NCI-H345 treated with DMSO at 0.1 percent for 48 hours (cell line): Measurements from ENCODE around the gene GABRB1.
"Not testable (repeated sequence)": the region's sequence is repeated elsewhere in the genome, so short reads cannot be mapped to it uniquely, and the experiment has no call there.

ENCODE experiments used
- DNase-seq: peaks from one replicate; lab custom pipeline; 2025; ENCODE audit not compliant: unreplicated experiment; lab: John Stamatoyannopoulos, UW

Gene GABRB1

DNA sequence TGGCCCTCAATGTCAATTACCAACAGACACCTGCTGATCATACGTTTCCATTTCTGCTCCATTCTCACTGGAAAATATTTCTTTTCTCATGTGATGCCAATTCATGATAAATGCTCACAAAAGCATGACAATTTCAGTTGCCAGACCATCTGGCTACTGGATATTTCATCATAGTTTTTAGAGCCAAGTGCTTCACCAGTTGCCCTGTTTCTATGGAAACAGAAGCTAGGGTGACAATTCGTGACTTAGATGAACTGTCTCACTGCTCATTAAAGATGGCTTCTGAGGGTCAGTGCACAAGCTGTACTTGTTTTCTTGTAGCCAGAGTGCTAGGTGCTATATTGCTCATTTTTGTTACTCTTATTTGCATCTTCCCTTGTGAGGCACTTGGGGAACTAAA lies 247.3 kb downstream of the GABRB1 start:
- no peak for DNase-seq

DNA sequence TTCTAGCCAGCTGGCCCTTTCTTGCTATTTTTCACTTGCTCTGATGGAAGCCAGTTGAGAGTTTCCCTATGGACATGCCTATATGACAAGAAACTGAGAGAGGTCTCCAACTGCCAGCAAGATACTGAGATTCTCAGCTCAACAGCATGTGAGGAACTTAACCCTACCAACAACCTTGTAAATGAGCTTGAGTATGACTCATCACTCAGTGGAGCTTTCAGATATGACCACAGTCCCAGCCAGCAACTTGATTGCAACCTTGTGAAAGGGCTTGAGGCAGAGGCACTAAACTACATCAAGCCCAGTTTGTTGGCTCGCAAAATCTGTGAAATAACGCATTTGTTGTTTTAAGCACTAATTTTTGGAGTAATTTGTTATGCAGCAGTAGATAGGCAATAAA lies 256.4 kb downstream of the GABRB1 start:
- DNase-seq: no peak

DNA sequence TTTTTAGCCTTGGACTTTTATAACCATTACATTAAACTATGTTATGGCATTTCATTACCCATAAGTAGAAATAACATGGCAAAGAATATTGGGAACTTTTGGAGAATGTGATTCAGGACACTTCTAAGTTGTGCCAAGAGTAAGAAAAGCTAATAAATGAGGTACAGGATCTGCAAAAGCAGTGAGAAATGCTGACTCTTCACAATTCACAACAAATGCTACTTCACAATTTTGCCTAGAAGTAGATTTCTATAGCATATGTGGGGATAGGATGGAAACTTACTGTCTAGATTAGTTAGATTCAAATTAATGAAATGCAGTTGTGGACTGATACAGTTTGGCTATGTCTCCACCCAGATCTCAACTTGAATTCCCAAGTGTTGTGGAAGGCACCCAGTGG lies 258.4 kb downstream of the GABRB1 start:
- DNase-seq: no peak

DNA sequence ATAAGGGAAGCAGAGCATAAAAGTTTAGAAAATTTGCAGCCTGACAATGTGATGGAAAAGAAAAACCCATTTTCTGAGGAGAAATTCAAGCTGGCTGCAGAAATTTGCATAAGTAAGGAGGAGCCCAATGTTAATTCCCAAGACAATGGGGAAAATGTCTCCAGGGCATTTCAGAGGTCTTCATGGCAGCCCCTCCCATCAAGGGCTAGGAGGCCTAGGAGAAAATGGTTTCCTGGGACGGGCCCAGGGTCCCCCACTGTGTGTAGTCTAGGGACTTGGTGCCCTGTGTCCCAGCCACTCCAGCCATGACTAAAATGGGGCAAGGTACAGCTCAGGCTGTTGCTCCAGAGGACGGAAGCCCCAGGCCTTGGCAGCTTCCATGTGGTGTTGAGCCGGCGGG lies 259.5 kb downstream of the GABRB1 start:
- not testable (repeated sequence) for DNase-seq

DNA sequence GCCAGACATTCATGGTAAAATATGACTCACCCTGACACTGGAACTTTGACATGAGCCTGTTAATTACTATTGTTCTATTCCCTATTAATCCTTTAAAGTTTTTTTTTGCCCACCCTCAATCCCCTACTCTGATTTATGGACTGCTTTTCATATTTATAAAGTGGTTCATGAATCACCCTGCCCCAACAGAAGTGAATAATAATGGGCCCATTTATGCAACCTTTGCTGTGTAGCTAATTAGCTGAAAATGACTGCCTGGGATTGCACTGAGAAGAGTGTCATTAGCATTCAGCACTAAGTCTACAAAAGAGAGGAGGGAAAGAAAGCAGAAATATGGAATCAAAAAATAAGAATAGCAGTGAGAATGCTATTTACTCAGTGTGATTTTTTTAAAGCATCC lies 277.8 kb downstream of the GABRB1 start:
- DNase-seq: no peak

DNA sequence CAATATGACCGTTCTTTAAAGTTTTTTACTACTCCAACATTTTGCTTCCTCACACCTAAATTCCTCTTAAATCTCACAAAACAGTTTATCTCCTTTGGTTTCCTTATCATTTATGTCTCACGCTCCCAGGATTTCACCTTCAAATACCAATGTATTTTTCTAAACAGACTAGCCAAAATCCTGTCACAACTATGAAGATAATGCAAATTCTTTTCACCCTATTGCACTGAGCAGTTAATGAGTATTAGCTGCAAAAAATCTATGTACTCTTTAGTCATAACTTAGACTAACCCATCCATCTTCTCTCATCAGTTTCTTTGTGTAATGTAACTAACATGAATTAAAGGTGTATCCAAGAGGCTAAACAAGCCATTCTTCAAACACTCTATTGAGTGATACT lies 280.8 kb downstream of the GABRB1 start:
- no peak for DNase-seq

DNA sequence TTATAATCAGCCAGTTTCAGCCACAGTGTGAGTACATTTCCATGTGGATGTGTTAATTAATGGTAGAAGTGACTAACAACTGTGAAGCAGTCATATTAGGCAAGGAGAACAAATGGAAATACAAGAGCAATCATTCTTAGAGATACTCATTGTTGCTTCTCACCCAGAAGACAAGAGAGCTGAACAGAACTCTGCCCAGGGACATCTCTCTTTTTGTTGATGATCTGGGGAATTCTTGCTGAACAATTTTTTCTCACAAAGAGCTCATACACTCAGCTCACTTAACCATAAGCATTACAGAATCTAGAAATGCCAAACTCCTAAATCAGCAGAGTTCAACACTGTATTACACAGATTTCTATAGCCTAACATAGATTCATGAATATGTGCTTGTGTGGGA lies 282.0 kb downstream of the GABRB1 start:
- no peak for DNase-seq

DNA sequence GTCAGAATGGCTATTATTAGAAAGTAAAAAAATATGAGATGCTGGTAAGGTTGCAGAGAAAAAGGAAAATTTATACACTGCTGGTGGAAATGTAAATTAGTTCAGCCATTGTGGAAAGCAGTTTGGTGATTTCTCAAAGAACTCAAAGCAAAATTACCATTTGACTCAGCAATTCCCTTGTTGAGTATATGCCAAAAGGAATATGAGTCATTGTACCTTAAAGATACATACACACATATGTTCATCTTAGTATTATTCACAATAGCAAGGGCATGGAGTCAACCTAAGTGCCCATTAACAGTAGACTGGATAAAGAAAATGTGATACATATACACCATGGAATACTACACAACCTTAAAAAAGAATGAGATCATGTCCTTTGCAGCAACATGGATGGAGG lies 284.0 kb downstream of the GABRB1 start:
- no peak for DNase-seq

DNA sequence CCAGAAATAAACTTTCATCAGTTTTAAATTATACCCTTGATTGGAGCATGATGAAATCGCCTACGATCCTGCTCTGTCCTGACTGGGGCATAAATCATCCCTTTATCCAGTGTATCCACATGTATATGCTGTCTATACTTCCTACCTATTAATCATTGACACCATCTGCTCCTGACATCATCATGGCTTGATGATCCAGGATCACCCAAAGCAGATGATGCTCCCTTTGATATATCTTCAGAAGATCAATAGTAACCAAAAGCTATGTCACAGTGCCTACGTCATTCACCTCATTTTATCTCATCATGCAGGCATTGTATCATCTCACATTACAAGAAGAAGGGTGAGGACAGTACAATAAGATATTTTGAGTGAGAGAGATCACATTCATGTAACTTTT lies 294.7 kb downstream of the GABRB1 start:
- DNase-seq: no peak

DNA sequence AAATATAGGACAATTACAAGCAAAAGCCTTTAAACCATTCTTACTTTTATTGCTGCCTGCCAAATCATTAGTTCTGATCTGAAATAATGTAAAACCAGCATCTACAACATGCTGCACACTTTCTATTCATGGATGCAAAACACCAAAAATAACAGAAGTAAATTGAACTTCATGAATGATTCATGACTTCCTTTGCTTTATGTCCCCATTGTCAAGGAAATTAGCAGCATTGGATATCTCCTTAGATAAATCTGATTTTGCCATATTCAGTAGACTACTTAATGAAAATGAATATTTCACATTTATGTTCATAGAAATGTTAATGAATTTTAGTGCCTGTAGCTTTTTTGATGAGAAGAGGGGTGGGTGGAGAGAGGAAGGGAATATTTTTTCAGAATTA lies 299.5 kb downstream of the GABRB1 start:
- DNase-seq: no peak

DNA sequence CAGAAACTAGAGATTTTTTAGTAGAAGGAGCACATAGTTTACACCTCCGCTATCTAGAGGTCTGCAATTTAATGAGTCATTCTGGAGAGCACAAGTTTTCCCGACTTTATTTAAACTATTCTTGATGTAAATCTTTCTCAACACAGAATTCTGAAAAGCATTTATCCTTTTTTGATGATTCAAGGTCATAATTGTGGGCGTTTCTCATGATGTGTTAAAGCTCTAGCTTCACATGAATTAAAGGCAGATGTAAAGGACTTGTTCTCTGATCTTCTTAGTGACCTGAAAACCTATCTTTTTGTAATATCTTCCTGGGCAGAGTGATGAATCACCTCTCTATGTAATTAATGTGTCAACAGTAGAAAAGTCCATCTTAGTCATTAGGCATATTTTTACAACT lies 303.3 kb downstream of the GABRB1 start:
- no peak for DNase-seq

DNA sequence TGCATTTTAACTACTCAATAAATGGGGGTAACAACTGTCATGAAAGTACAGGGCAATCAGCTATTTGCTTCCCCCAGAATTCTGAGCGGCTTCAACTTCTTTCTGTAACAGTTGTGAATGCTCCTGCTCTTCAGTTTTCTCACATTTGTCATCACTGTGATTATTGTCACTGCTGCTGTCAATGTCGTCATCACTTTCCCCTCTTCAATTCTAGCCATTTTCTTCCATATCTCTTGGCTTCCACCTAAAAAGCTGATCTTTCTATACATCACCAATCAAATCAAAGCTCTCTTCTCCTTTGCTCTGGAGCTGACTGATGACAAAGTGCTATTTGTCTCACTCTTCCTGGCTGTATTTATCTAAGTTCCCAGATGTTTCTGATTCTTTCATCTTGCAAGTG lies 306.5 kb downstream of the GABRB1 start:
- DNase-seq: no peak

DNA sequence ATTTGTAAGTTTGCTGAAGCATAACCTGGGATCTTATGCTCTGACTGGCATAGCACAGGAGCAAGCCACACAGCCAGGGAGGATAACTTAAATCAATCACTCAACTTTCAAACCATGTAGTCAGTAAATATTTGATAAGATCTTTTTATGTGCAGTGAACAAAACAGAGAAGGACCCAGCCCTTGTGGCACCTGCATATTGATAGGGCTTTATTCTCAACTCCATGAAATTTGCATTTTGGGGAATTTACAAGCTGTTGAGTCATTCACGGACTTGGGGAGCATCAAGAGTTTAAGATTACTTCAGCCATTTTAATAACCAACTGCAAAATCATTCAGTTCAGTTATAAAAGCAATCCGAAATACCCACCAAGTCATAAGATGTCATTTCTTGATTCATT lies 309.5 kb downstream of the GABRB1 start:
- DNase-seq: no peak

DNA sequence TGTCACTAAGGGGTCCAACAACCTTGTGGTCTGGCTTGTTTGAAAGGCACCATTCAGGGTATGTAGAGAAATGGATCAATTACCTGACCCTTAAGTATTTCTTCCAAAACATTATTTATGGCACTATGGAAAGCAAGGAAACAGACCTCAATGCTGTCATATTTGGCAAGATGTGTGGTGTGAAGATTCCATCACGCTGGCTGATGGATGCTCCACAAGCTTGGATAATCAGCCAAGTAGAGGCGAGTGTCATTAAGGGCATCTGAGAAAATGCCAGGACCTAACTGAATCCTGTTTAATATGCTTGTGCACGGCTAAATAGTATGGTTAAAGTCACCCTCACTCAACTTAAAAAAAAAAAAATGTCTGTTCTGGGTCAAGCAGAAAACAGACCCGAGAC lies 311.4 kb downstream of the GABRB1 start:
- DNase-seq: no peak

DNA sequence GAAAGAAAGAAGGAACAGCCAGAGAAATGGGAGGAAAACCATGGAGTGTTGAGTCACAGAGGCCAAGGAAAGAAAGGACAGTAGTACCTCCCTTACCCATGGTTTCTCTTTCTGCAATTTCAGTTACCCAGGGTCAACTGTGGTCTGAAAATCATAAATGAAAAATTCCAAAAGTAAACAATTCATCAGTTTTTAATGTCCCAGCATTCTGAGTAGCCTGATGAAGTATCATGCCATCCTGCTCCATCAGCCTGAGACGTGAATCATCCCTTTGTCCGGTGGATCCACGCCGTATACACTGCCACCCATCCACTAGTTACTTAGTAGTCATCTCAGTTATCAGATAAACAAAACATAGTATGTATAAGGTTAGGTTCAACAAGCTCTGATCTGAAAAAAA lies 318.0 kb downstream of the GABRB1 start:
- DNase-seq: no peak

DNA sequence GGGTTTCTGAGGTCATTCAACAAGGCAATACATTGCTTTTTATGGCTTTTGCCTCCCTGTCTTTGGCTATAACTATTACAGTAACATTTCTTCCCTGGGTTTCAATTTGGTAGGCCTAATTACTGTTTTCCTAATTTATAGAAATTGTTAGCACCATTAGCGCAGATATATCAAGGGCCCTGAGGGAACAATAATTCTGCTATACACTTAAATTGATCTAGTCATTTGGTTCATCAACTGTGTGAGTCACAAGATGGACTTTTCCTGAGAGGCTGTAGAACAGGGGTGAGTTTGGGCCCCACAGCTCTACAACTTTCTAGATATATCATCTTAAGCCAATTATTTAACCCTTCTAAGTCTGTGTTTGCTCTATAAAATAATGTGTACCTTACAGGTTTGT lies 324.2 kb downstream of the GABRB1 start:
- no peak for DNase-seq

DNA sequence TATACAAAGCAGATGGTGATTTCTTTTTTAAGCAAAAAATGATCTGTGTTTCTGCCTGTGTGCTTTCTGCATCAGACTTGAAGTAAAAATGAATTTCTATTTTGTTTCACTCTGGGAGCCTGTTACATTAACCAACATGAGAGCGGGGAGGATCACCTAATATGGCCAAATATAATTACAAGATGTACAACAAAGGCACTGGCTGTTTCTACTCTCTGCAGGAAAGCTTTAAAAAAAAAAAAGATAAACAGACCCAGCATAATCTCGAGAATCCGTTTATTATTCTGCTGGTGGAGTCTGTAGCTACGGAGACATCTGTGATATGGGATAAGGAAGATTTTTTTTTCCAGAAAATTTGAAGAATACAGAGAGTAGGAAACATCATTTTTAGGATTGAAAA lies 328.5 kb downstream of the GABRB1 start:
- no peak for DNase-seq

DNA sequence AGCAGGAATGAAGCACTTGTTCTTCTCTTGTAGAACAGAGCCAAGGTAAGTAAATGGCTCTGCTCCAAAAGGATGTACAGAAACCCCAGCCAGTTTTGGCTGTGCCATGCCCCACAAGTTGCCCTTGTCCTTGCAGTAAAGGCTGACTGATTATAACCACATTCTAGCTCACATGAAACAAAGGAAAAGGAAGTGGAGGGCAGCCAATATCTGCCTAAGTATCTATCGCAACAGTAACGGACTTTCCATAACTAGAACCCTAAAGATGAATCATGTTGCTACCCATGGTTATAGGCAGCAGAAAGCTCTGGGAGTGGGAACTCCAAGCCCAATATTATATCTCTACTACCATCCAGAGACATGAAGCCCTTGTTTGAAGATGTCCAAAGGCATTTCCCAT lies 336.4 kb downstream of the GABRB1 start:
- no peak for DNase-seq

DNA sequence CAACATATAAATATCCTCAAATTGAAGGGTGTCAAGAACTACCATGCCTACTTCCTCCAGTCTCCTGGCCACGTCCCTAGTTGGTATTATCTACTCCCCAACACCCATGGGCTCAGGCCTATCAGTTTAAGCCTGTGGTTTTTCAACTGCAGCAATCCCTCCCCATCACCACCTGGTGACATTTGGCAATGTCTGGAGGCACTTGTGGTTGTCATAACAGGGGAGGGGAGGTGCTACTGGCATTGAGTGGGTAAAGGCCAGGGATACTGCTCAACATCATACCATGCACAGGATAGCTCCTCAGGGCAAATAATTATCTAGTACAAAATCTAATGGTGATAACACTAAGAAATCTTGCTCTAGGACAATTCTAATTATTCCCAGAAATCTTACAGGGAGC lies 336.8 kb downstream of the GABRB1 start:
- no peak for DNase-seq

DNA sequence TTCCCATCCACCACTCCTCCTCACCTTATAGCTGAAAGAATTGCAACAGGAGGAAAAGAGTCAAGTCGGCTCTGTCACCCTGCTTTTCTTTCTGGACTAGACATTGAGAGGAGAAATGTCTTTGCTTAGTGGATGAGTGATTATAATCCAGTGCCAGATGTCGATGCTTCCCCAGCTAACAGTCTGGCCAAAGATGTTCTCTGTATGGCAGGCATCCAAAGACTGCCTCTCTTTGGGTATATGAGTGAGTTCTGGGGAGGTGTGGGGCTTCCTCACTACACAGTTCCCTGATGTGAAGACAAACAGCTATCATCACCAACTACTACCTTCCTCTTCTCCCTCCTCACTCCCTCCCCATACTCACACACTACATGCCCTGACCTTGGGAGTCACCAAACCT lies 341.2 kb downstream of the GABRB1 start:
- no peak for DNase-seq

DNA sequence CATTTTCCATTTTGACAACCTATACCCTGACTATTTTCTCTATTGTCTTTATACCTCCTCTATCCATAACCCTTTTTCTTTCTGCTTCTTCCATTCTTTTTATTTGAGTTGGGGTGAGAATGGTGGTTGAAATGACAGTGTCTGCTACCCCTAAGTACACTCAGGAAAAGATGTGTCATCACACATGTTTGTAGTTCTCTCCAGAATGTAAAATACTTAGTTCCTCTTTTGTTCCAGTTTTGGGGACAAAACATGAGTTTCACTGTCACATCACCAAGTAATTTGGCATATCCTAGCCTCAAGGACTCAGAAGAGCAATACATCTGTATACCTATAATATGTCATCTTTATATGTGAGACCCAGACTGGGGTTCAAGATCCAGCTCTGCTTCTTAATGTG lies 341.8 kb downstream of the GABRB1 start:
- DNase-seq: no peak

DNA sequence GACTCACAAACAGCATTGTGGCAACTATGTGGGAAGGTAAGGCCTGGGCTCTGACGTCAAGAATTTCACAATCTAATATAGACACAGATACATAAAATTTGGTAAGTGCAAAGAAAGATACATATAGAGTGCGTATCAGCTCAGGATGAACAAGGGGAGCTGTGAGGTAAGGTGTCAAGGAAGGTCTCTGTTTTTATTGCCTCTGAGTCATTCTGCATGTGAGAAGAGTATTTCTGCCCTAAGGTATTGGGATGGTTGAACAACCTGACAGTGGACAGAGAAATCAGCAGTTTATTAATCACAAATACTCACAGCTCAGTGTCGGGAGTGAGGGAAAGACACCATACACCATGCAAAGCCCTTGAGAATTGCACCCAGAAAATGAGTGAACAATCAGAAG lies 342.3 kb downstream of the GABRB1 start:
- DNase-seq: no peak

DNA sequence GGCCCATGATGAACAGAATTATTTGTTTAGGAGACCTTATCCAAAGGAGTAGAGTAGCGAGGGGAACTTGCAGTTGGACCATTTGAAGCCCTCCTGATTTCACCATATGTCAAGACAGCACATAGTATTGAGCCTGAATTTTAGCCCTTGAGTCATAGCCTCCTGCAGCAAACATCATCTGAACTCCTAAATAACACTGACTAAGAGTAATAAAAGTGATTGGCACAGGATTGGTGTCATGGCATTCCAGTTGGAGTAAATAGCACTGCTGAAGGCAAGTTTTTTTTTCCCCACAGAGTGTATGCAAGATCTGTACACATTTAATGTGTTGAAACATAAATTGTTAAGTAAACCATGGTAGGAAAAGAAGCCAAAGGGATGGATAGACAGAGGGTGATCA lies 343.1 kb downstream of the GABRB1 start:
- no peak for DNase-seq

DNA sequence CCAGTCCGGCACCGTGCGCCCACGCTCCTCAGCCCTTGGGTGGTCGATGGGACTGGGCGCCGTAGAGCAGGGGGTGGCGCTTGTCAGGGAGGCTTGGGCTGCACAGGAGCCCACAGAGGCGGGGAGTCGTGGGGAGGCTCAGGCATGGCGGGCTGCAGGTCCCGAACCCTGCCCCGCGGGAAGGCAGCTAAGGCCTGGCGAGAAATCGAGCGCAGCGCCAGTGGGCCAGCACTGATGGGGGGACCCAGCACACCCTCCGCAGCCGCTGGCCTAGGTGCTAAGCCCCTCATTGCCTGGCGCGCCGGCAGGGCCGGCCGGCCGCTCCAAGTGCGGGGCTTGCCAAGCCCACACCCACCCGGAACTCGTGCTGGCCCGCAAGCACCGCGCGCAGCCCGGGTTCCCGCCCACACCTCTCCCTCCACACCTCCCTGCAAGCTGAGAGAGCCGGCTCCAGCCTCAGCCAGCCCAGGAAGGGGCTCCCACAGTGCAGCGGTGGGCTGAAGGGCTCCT lies 346.7 kb downstream of the GABRB1 start:
- DNase-seq: not testable (repeated sequence)
